Glutamatergic neuron (in vitro differentiated cells): ENCODE results near the gene SLC41A1. TPM values are rescaled to one million over a fixed set of nuclear protein-coding genes. Genes with fewer than 3 reads are reported as not detected.
A peak's percentile ranks its signal among the peaks of the same experiment; 100 is the strongest.

Experiments
- DNase-seq: peaks from one replicate; pipeline ENCODE4 v3.0.0; 2022
- H3K27ac Mint-ChIP-seq: one replicate; pipeline ENCODE4 v1.8.0; 2020; ENCODE audit warnings: mild to moderate bottlenecking, mixed read lengths, inconsistent platforms; ENCODE audit not compliant: unreplicated experiment
- H3K27me3 Mint-ChIP-seq: one replicate; pipeline ENCODE4 v1.8.0; 2020; ENCODE audit warnings: mild to moderate bottlenecking, moderate library complexity, mixed read lengths, inconsistent platforms; ENCODE audit not compliant: unreplicated experiment
- H3K36me3 Mint-ChIP-seq: one replicate; pipeline ENCODE4 v1.8.0; 2020; ENCODE audit warnings: mild to moderate bottlenecking, mixed read lengths, inconsistent platforms; ENCODE audit not compliant: unreplicated experiment
- H3K4me1 Mint-ChIP-seq: one replicate; pipeline ENCODE4 v1.8.0; 2020; ENCODE audit warnings: mild to moderate bottlenecking, low read depth, mixed read lengths, inconsistent platforms; ENCODE audit not compliant: unreplicated experiment
- H3K4me3 Mint-ChIP-seq: one replicate; pipeline ENCODE4 v1.8.0; 2020; ENCODE audit warnings: mild to moderate bottlenecking, mixed read lengths, inconsistent platforms; ENCODE audit not compliant: unreplicated experiment
- H3K9me3 Mint-ChIP-seq: one replicate; pipeline ENCODE4 v1.8.0; 2020; ENCODE audit warnings: mild to moderate bottlenecking, moderate library complexity, mixed read lengths, inconsistent platforms; ENCODE audit not compliant: unreplicated experiment
- total RNA-seq: library from RNA; stranded (reverse); fragmentation: NEBNext Ultra II Directional; extraction: Animal tissue kit (Norgen Biotek cat#: 25700); gene quantifications from one replicate; pipeline ENCODE4 v1.2.1, GENCODE V29; 2021; ENCODE audit not compliant: unreplicated experiment
- TF ChIP-seq, protein P1 (sequence below): fragments of 200-600 bp; sonication (generic); IDR thresholded peaks from one replicate; pipeline ENCODE4 v1.5.0; 2021; ENCODE audit not compliant: partially characterized antibody, unreplicated experiment

Gene SLC41A1
- total RNA-seq, 1 donor from 2014 or later, result 6.2 TPM

DNA sequence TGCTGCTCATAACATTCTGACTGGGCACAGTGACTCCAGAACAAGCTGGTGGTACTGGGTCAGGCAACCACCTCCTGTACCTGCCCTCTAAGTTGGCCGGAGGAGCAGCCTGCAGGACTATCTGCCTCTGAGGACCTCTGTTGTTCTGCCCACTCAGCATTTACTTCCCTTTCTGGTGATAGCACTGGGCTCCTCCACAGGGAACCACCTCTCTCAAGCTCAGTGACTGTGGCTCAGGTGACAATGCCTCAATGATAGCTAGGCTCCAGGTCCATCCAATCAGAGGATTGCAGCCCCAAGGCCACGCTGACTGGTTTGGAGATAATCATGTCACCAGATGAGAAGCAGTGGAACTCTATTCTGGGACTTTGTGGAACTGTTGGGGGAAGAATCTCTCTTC is 15.8 kb downstream of the SLC41A1 start:
- H3K27me3 Mint-ChIP-seq, result peaks cover 3% of the 10 kb centered on the region
- no peak for DNase-seq
- H3K9me3 Mint-ChIP-seq, result no peaks in the 10 kb centered on the region
- peaks cover 11% of the 10 kb centered on the region for H3K4me1 Mint-ChIP-seq
- H3K27ac Mint-ChIP-seq, result no peak overlapping the region
- TF ChIP-seq, protein P1, sequence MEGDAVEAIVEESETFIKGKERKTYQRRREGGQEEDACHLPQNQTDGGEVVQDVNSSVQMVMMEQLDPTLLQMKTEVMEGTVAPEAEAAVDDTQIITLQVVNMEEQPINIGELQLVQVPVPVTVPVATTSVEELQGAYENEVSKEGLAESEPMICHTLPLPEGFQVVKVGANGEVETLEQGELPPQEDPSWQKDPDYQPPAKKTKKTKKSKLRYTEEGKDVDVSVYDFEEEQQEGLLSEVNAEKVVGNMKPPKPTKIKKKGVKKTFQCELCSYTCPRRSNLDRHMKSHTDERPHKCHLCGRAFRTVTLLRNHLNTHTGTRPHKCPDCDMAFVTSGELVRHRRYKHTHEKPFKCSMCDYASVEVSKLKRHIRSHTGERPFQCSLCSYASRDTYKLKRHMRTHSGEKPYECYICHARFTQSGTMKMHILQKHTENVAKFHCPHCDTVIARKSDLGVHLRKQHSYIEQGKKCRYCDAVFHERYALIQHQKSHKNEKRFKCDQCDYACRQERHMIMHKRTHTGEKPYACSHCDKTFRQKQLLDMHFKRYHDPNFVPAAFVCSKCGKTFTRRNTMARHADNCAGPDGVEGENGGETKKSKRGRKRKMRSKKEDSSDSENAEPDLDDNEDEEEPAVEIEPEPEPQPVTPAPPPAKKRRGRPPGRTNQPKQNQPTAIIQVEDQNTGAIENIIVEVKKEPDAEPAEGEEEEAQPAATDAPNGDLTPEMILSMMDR, result no peak
- no peaks in the 10 kb centered on the region for H3K36me3 Mint-ChIP-seq
- no peak overlapping the region for H3K4me3 Mint-ChIP-seq

DNA sequence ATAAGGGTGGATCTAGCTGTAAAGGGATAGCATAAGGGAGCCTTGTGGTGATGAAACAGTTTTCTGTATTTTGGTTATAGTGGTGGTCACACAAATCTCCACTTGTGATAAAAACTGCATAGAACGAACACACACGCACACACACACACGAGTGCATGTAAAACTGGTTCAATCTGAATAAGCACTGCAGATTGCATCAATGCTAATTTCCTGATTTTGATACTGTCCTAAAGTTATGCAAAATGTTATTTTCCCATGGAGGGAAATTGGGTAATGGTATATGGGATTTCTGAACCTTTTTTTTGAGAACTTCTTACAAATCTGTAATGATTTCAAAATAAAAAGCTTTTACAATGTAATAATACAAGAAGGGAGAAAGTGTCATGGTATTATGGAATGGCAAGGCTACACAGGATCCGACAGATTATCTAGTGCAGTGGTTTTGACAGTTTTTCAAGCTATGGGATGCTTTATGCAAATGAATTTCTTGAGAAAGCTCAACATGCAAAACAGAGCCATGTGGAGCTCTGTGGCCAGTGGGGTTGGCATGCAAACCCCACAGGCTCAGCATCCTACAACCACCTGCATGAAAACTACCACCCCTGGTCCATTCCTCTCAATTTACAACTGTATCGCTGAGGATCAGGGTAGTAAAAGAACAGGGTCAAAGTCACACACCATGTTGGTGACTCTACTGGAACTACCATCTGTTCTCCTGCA is 18.8 kb downstream of the SLC41A1 start:
- Mint-ChIP-seq H3K4me1 (peaks cover 13% of the 10 kb centered on the region), H3K27me3 (peaks cover 2% of the 10 kb centered on the region), H3K27ac (no peak overlapping the region)

DNA sequence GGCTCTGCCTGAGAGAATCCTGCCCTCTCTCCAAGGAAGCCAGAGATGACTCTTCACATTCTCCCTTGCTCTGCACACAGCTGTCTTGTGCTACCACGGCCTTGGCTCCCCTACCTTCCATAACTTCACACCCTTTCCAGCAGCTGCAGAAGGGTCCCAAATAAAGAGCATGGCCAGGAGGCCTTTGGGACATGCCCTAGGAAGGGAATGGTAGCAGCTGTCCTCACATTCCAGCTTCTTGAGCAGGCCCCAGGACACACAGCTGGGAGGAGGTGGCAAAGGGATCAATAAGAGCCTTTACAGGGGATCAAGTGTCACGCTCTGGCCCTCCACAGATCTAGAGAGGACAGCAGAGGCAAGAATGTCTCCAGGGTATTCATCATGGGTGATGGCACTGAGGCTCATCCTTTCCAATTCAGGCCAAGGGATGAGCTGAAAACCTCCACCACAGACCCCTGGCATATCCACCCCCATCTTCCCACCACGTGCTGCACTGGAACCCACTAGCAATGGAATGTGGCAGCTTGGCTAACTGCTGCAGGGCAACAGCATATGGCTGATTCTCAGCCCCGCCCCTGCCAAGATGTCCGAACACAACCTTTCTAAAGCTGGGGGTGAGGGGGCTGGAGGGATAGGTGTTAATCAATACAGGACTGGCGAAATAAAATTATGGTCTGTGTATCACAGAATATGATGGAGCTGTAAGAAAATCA is 19.9 kb downstream of the SLC41A1 start:
- Mint-ChIP-seq H3K36me3 (no peaks in the 10 kb centered on the region), H3K9me3 (no peaks in the 10 kb centered on the region), H3K4me1 (peaks cover 13% of the 10 kb centered on the region), H3K4me3 (no peak overlapping the region), H3K27me3 (no peaks in the 10 kb centered on the region), H3K27ac (no peak overlapping the region)
- peak; percentile 38 for DNase-seq
- TF ChIP-seq, protein P1, result no peak

More for the DNA sequence above, 18.8 kb downstream of the SLC41A1 start:
- H3K4me3 Mint-ChIP-seq, result no peak overlapping the region
- TF ChIP-seq, protein P1, result no peak
- no peaks in the 10 kb centered on the region for H3K9me3 Mint-ChIP-seq
- H3K36me3 Mint-ChIP-seq, result no peaks in the 10 kb centered on the region
- no peak for DNase-seq

DNA sequence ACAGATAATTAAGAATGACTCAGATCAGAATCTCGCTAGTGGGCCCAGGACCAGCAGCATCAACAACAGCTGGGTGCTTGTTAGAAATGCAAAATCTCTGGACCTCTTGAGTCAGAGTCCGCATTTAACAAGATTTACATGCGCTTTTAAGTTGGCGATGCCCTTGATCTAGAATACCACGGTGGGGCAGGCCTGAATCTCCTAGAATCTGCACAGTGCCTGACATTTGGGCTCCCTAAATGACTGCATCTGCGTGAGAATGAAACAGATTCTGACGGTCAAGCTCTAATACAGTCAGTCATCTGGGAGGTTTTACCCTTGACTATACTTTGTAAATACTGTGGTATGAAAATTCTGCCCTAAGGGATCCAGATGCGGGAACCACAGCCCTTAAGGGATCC is 20.5 kb downstream of the SLC41A1 start:
- Mint-ChIP-seq H3K27ac (no peak overlapping the region), H3K4me3 (no peak overlapping the region), H3K9me3 (no peaks in the 10 kb centered on the region), H3K27me3 (no peaks in the 10 kb centered on the region), H3K4me1 (peaks cover 13% of the 10 kb centered on the region), H3K36me3 (no peaks in the 10 kb centered on the region)
- TF ChIP-seq, protein P1, result no peak
- no peak for DNase-seq
